HG02759 (cell line): ENCODE results near the gene DPP6.

Experiments
- ATAC-seq: cut with Tn5 transposase; IDR thresholded peaks from one replicate; pipeline ENCODE4 v1.9.1; 2021; ENCODE audit warnings: mild to moderate bottlenecking, moderate library complexity; ENCODE audit not compliant: unreplicated experiment

Gene DPP6

DNA sequence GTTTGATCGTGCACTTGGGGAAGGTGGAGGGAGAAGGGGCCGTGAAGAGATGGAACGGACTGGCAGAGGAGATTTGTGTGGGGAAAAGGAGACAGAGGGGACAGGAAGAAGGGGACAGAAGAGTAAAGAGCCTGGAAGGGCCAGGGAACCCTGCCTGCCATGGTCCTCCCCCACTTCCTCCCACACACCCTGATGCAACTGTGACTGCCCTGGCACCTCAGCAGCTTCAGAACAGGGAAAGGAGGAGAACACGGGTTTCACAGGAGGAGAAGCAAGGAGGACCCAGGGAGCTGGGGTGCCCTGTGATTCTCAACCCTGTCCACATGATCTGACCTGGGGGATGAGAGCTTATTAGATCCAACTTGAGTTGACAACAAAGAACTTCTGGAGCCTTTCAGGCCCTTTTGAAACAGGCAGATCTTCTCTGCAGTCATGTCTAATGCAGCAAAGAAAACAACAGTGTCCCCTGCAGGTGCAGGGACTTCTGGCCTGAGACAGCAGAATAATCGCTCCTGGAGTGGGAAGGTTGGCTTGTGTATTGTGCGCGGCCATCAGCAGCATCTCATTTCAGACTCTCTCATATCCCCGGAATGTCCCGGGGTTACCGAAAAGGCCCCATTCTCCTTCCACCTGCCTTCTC lies 529.2 kb downstream of the DPP6 start:
- ATAC-seq: no peak

DNA sequence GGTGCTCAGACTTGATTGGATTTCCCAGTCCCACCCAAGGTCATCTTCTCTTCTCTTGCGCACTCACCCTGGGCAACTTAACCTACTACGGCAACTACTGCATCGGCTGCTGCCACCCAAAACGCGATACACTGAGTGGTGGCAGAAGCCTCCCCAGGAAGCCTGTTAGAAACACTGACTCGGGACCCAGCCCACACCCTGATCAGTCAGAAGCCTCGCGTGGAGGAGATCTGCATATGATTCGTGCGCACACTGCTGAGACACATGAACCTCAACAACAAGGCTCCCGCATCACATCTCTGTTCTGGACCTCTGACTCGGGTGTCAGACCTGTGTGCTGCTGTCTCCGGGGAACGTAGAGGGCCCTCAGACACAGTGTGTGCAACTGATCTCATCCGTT lies 531.3 kb downstream of the DPP6 start:
- no peak for ATAC-seq

DNA sequence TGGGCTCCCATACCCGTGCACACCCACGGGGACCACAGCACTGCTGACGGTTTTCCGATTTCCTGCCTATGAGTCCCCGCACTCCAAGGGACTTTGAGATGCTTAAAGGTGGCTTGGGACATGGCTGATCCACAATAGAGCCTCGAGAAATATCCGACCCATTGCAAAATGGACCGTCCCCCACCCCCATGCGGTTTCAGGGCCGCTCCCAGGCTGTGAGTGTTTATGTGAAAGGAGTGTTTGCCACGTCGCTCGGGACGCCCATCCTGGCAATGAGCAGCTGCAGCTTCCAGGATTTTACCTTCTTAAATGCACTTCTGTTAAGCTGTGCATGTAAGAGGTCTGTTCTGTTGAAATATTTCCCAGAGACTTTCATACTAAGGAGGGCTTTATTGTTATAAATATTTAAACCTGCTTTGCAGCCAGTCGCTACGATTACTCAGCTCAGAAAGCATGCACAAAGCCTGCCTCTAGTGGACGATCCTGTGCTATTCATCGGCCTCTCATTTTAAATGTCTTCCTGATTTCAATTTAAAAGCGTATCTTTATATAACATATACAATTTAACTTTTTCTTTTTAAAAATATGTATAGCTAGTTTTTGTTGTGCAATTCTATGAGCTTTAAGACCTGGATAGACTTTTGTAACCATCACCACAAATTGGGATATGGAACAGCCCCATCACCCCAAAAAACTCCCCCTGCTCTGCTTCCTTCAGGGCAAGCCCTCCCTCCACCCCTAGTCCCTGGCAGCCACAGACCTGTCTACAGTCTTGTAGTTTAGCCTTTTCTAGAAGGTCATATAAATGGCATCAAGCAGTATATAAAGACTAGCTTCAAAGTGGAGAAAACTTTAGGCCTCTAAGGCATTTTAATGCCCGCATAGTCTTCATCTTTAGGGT lies 532.4 kb downstream of the DPP6 start:
- ATAC-seq: no peak

DNA sequence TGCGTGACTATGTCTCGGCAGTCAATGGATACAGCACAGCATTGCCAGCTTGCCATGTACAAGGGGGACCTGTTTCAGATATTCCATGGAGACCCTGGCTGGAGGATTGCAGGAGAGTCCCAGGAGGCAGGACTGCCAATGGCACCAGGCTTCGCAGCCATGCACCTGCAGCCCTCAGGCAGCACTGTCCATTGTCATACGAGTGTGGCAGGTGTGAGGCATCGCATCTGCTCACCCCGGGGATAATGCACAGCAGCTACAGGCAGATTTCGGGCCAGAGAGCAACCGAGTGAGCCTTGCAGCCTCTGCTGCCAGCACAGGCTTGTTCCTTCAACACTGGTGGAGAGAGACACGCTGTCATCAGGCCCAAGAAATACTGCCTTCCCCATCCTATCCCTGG lies 535.6 kb downstream of the DPP6 start:
- ATAC-seq: no peak

DNA sequence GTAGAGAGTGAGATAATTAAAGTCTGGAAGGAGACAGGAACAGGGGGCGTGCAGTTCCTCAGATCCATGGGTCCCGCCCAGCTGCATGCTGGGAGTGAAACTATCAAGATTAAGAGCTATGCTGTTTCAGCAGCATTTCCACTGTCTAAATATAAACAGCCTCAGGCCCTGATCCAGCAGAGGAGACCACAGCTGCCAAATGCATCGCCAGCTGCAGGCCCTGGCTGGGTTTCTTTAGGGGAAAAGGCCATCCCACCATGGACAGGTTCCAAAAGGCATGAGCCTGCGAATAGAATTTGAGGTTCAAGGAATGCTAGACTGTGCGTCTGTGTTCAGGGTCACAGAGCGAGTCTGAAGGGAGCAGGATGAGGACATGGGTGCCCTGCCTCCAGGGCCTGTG lies 539.3 kb downstream of the DPP6 start:
- ATAC-seq: no peak

DNA sequence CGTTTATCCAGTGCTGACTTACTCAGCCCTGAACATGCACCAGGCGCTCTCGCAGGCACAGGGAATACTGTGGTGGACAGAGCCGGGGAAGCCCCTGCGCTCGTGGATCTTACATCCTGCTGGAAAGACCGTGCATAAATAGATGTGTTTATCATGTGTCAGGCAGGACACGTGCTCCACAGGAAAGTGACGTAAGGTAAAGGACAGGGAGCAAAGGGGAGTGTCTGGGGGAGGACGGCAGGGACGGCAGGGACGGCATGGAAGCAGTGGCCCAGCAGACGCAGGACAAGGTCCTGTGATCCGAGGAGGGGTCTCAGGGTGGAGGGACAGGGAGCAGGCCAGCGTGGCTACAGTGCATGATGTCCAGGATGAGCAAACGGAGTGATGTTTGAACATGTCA lies 540.2 kb downstream of the DPP6 start:
- ATAC-seq: no peak

DNA sequence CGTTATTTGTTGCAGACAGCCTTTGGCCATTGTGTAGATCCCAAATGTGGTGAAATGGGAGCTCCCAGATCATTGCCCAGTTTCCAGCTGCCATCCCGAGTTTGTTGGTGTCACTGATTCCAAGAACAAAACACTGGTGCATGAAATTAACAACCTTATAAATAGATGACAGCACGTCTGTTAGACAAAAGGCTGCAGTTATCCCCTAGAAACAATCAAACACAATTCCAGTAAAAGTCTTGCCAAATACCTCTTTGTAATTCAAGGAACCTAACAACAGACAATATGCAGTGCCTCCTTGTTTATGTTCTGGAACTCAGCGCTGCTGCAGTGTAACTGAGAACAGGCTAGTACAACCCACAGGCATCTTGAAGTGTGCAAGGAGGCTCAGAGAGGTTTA lies 546.2 kb downstream of the DPP6 start:
- no peak for ATAC-seq

DNA sequence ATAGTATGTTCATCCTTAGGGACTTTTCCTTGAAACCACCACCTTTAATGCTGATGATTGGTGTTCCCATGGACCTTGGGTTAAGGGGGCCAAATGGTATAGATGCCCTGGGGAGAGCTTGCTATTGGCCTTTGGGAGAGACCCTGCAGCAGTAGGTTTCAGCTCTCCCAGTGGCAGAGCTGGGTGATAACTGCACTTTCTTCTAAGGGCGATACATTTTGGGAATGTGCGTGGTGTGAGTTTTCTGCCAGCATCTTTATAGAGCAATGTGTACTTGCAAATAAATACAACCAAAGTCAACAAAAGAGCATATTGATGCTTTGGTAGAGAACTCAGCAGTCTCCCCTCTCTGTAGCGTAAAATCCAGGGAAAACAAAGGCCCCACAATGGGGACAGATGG lies 546.7 kb downstream of the DPP6 start:
- ATAC-seq: no peak

DNA sequence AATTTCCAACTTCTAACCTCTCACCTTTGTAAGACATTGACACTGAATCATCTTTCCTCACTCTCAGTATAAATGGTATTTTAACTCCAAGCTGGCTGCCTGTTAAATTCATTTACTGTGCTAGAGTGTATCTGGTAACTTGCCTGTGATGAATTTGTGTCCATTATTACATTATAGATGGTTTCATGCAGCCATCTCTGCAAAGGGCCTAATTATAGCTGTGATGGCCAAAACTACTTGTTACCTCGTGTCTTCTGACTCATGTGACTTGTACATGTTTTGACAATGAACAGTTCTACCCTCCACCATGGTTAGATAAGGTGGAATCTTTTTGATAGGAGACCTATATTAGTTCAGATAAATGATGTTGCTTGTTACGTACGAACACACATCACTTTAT lies 558.7 kb downstream of the DPP6 start:
- ATAC-seq: no peak

DNA sequence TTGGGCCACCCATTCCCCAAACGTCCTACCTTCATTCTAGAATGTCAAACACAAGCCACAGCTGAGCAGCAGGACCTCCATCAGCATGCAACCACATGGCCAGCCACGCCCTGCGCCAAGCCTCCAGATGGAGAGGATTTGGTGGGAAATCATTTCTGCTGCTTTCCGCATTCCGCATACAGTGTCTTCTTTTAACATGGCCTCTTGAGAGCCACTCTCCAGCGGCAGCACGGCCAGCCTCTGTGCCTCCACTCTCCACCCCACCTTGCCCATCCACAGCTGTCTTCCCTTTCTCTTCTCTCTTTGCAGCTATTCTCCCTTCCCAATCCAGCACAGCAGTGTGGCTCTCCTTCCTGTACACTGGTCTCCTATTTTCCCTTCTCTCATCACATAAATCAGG lies 561.6 kb downstream of the DPP6 start:
- ATAC-seq: no peak

DNA sequence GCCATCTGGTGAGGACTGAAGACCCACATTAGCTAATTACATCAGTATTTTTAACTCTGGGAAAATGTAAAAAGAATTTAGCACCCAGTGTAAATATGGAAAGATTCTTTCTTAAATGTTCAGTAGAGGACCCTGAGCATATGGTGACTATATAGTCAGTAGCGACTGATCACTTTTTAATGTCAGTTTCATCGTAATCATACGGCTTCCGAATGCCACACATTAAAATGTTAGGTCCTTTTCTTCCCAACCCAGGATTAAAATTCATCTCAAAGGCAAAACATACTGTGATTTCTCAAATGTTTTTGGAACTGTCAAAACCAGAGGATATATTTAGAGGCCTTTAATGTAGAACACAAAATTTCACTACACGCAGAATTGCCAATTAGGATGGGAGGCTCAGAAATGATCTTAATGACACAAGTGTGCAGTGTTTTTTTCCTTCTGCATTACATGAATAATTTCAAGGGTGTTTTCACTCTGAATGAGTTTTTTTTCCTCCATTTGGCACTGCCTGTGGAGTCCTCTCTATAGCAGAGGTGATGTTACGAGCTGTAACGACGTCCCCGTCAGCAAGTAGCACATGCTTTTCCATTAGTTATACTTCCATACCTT lies 568.0 kb downstream of the DPP6 start:
- ATAC-seq: no peak

DNA sequence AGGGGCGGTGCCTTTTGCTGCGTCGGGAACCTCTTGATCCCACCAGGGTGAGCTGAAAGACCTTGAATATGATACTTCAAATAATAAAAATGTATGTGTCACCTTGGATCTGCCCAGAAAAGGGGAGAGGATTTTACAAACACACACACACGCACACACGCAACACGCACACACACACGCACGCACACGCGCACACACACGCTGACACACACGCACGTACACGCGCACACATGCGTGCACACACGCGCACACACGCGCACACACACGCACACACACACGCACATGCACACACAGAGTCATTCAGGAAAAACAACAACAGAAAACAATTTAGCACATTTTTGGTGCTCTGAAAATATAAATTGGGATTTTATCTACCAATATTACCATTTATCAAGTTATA lies 571.2 kb downstream of the DPP6 start:
- no peak for ATAC-seq

DNA sequence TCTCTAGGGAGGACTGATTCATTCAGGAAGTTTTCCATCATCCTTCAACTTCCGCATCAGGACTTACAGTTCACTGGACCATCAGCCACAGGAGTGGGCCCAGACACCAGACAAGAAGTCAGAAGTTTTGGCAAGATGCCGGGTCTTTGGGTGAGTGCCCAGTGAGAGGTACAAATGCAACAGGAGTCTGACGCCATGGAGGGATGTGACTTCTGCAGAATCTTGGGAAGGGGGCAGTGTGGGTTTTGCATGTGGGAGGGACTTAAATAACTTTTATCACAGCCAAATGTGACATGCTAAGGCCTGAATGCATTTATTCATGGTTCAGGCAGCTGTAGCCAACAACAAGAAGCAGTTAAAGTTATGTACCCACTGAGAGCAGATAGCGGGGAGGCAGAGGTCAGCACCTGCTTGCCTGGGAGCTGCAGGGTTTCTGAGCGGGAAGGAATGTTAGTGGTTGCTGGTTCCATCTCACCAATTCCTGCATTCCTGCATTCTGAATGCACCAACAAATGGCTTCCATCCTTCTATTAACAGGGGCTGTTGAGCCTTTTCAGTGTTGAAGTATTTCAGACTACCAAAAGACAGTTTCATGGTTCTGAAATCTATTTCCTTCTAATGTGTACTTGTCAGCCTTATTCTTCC lies 575.6 kb downstream of the DPP6 start:
- ATAC-seq: no peak

DNA sequence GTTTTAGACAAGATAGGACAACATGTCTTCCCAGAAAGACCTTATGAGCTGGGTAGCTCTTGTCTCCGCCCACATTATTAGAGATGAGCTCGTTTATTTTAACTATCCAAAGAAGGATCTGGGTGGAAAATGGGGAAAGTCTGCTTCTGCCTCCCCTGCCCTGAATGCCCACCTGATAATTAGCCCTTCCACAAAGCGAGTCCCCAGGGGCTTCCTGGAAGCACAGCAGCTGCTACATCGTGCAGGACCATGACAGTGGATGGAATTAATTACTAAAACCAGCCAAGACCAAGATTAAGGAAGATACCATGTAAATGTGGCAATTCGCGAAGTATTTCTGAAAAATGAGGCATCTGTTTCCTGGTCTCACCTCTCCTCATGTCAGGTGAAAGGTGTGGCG lies 576.4 kb downstream of the DPP6 start:
- no peak for ATAC-seq

DNA sequence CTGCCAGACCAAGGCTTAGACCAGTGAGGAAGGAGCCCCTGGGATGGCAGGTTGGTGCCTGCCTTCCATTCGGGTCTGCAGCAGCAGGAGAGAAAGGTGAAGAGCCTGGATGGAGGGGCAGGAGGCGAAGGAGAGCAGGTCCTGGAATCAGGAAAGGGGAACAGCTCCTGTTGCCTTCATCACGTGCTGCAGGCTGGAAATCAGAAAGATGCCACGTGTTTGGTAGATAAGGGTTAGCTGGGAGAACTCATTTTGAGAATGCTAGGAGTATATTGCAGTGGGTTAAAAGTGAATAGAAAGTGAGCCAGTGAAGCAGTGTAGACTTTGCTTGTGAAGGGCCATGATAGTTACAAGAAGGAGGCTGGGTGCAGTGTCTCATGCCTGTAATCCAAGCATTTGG lies 579.0 kb downstream of the DPP6 start:
- ATAC-seq: no peak

DNA sequence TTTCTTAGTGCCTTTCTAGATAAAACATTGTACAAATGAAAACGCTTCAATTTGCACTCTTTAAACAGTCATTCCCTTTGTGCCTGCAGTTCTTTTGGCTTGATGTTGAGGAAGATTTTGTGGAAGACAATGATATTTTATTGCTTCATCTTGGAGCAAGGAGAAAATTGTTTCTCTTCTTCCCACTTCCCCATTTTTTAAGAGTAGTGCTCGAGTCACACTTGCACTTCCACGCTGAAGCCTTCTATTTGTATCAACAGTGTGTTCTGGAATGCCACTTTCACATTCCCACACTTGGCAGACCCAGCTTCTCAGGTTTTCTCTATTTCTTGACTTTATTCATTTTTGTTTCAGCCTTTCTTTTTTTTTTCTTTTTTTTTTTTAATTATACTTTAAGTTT lies 581.4 kb downstream of the DPP6 start:
- no peak for ATAC-seq

DNA sequence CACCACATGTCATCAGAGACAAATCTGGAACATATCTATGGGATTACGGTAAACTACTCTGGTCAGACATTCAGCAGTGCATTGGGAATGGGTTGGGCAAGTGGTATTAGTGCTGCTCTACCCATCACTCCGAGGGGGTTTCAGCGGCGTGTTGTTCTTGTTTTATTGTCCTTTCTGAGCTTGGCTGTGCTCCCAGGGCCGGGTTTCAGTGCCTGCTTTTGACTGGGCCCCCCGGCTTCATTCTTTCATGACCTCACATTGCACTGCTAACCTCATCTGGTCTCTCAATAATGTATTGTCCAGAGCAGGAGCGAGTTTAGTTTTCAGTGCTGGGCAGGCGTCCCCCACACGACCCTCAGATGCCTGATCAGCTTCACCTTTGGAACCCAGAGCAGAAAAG lies 586.1 kb downstream of the DPP6 start:
- no peak for ATAC-seq

DNA sequence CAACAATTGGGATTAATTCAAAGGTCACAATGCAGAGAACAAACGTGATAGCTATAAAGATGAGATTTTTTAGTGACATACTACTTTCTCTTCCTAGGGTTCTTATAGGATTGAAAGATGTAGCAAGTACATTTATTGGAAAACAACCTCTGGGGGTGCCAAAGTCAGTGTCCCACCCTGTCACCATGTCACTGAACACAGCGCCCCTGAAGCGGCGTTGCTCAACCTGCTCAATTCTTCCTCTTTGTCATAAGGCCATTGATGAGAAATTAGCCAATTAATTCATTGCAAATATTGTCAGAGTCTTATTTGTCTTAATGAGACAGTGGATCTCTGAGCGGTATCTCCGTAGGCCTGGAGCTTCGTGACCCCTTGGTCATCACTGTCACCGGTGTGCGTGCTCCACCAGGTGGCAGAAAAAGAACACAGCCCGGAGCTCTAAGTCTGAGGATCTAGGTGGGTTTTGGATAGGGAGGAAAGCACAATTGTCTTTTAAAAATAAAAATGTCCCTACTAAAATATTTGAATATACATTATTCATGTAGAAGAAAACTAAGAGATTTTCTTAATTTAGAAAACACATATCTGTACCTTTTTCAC lies 588.2 kb downstream of the DPP6 start:
- ATAC-seq: no peak

DNA sequence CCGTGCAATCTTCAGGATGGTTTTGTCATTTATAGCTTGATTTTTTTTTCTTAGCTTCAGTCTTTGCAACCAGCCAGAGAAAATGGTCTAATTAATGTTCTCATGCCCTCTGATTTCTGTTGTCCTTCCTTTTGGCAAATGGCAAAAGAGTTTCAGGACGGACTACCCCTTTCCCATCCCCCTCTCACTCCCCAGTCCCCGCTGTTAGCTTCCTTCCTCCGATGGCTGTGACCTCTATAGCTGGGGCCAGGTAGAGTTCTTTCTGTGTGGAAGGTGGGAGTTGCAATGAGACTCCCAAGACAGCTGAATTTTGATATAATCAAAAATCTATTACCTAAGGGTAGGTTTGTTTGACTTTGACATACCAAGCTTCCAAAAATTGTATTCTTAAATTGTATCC lies 588.7 kb downstream of the DPP6 start:
- no peak for ATAC-seq

DNA sequence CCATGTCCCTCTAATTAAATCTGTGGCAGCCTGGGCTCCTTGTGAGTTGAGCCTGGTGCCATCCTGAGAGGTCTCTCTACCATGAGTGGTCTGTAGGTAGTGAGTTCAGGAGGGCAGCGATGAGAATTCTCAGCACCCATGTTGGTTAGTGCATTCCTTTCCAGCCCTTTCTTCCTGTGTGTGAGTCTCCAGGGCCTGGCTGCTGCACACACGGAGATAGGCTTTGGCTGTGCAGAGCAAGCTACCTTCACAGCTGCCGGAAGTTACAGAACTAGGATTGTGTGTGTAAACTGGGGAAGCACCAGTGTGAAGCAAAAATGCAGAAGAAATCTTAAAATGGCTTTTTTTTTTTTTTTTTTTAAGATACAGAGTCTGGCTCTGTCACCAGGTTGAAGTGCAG lies 592.2 kb downstream of the DPP6 start:
- no peak for ATAC-seq
